ENCODE results near the gene SRRD. TPM values are rescaled to one million over a fixed set of nuclear protein-coding genes. Genes with fewer than 3 reads are reported as not detected.

Gene SRRD
- total and polyA plus RNA-seq, 2 of the 13 experiments (the other 11 are each of a cell fraction or from before 2014, with no cell fraction given): 22.8 to 36.6 TPM

DNA sequence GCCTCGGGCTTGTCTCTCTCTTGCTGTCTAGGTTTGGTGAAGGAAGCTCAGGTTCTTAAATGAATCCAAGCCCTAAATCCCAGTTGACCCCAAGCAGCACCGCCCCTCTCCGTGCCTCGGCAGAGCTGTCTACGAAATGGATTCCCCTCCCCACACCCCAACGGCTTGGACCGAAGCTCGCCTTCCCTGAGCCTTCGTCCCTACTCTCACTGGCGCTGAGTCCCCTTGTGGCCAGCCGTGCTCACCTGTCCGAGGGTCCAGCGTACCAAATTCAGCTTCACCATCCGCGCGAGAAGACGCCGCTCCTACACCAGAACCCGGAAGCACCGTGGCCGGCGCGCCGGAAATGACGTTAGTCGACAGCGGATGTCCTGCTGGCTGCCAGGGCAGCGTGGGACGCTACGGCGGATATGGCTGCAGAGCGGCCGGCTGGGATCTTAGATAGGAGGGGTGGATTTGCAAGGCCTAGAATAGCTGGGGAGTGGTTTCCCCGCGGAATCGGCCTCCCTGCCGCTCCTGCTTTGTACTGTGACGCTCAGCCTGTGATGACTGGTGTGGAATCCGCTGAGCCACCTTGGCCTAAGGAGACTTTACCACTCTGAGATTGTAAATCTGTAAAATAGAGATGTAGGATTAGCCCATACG is 28.6 kb downstream of the SRRD start, which contains the start of gene TFIP11 (continued):
- TF ChIP-seq, protein P1, sequence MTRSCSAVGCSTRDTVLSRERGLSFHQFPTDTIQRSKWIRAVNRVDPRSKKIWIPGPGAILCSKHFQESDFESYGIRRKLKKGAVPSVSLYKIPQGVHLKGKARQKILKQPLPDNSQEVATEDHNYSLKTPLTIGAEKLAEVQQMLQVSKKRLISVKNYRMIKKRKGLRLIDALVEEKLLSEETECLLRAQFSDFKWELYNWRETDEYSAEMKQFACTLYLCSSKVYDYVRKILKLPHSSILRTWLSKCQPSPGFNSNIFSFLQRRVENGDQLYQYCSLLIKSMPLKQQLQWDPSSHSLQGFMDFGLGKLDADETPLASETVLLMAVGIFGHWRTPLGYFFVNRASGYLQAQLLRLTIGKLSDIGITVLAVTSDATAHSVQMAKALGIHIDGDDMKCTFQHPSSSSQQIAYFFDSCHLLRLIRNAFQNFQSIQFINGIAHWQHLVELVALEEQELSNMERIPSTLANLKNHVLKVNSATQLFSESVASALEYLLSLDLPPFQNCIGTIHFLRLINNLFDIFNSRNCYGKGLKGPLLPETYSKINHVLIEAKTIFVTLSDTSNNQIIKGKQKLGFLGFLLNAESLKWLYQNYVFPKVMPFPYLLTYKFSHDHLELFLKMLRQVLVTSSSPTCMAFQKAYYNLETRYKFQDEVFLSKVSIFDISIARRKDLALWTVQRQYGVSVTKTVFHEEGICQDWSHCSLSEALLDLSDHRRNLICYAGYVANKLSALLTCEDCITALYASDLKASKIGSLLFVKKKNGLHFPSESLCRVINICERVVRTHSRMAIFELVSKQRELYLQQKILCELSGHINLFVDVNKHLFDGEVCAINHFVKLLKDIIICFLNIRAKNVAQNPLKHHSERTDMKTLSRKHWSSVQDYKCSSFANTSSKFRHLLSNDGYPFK (CRISPR knock-in tag; IDR thresholded peaks at IDR 0.05; ENCODE audit: borderline replicate concordance): peak; percentile 95
- peak; percentile 90; the same call in 1 of the 2 replicates for TF ChIP-seq MEIS1 (CRISPR knock-in tag; IDR thresholded peaks at IDR 0.05; ENCODE audit: borderline replicate concordance)
- peak; percentile 62; the same call in 1 of the 2 replicates for TF ChIP-seq ZNF747 (CRISPR knock-in tag; IDR thresholded peaks at IDR 0.05; ENCODE audit: borderline replicate concordance)
- TF ChIP-seq, protein P2, sequence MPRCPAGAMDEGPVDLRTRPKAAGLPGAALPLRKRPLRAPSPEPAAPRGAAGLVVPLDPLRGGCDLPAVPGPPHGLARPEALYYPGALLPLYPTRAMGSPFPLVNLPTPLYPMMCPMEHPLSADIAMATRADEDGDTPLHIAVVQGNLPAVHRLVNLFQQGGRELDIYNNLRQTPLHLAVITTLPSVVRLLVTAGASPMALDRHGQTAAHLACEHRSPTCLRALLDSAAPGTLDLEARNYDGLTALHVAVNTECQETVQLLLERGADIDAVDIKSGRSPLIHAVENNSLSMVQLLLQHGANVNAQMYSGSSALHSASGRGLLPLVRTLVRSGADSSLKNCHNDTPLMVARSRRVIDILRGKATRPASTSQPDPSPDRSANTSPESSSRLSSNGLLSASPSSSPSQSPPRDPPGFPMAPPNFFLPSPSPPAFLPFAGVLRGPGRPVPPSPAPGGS (CRISPR knock-in tag; IDR thresholded peaks at IDR 0.05): peak; percentile 54; the same call in 1 of the 2 replicates
- peak; percentile 91 for TF ChIP-seq POGZ (CRISPR knock-in tag; IDR thresholded peaks at IDR 0.05)
- TF ChIP-seq ZNF510 (CRISPR knock-in tag; IDR thresholded peaks at IDR 0.05; ENCODE audit: low read depth): 0 out of 2 replicates have a peak, but pooled peaks have one; percentile 61
- TF ChIP-seq, protein P3, sequence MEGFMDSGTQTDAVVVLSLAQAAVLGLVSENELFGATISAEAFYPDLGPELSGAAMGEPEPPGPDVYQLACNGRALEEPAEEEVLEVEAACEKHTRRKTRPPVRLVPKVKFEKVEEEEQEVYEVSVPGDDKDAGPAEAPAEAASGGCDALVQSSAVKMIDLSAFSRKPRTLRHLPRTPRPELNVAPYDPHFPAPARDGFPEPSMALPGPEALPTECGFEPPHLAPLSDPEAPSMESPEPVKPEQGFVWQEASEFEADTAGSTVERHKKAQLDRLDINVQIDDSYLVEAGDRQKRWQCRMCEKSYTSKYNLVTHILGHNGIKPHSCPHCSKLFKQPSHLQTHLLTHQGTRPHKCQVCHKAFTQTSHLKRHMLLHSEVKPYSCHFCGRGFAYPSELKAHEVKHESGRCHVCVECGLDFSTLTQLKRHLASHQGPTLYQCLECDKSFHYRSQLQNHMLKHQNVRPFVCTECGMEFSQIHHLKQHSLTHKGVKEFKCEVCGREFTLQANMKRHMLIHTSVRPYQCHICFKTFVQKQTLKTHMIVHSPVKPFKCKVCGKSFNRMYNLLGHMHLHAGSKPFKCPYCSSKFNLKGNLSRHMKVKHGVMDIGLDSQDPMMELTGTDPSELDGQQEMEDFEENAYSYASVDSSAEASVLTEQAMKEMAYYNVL (CRISPR knock-in tag; IDR thresholded peaks at IDR 0.05; ENCODE audit: borderline replicate concordance): peak; percentile 72; the same call in 1 of the 2 replicates
- peak; percentile 78; the same call in 1 of the 2 replicates for TF ChIP-seq HIVEP1 (CRISPR knock-in tag; IDR thresholded peaks at IDR 0.05)
- TF ChIP-seq KLF12 (CRISPR knock-in tag; IDR thresholded peaks at IDR 0.05; ENCODE audit: borderline replicate concordance): peak; percentile 53; the same call in 1 of the 2 replicates
- TF ChIP-seq ZNF737 (CRISPR knock-in tag; IDR thresholded peaks at IDR 0.05; ENCODE audit: borderline replicate concordance): no peak
- TF ChIP-seq THAP11 (CRISPR knock-in tag; IDR thresholded peaks at IDR 0.05): peak; percentile 96
- peak; percentile 100 for TF ChIP-seq GATAD1 (CRISPR knock-in tag; IDR thresholded peaks at IDR 0.05)
- peak; percentile 94 for TF ChIP-seq ZFX (CRISPR knock-in tag; IDR thresholded peaks at IDR 0.05; ENCODE audit: low read depth)
- TF ChIP-seq ZNF883 (CRISPR knock-in tag; IDR thresholded peaks at IDR 0.05; ENCODE audit: not compliant biosample characterization): peak; percentile 76
- TF ChIP-seq ZNF451 (CRISPR knock-in tag; IDR thresholded peaks at IDR 0.05): no peak
- no peak for TF ChIP-seq PRMT3 (CRISPR knock-in tag; IDR thresholded peaks at IDR 0.05; ENCODE audit: borderline replicate concordance, low read depth)
- no peak for TF ChIP-seq SOX13 (IDR thresholded peaks at IDR 0.05)
- peak in 1 of 2 experiments; percentile 23; a peak in 1 of 4 replicates for TF ChIP-seq SOX13 (CRISPR knock-in tag; conservative IDR thresholded peaks at IDR 0.05 in 1 of 2, IDR thresholded peaks at IDR 0.05 in 1 of 2)
- no peak for TF ChIP-seq ZMYM2 (CRISPR knock-in tag; IDR thresholded peaks at IDR 0.05)
- TF ChIP-seq, protein P4, sequence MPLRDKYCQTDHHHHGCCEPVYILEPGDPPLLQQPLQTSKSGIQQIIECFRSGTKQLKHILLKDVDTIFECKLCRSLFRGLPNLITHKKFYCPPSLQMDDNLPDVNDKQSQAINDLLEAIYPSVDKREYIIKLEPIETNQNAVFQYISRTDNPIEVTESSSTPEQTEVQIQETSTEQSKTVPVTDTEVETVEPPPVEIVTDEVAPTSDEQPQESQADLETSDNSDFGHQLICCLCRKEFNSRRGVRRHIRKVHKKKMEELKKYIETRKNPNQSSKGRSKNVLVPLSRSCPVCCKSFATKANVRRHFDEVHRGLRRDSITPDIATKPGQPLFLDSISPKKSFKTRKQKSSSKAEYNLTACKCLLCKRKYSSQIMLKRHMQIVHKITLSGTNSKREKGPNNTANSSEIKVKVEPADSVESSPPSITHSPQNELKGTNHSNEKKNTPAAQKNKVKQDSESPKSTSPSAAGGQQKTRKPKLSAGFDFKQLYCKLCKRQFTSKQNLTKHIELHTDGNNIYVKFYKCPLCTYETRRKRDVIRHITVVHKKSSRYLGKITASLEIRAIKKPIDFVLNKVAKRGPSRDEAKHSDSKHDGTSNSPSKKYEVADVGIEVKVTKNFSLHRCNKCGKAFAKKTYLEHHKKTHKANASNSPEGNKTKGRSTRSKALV (CRISPR knock-in tag; IDR thresholded peaks at IDR 0.05): no peak
- peak; percentile 44; the same call in 1 of the 2 replicates for TF ChIP-seq FOSL2 (CRISPR knock-in tag; IDR thresholded peaks at IDR 0.05)
